ENCODE data around the gene SLC22A13.
"Not testable (repeated sequence)": the region's sequence is repeated elsewhere in the genome, so short reads cannot be mapped to it uniquely, and the experiment has no call there.

The SLC22A13 gene

GRCh38 chr3:38306941-38307340 lies 41.3 kb downstream of the SLC22A13 start:
- no peak for DNase-seq (ENCODE audit: low read depth)

- no peak for DNase-seq (ENCODE audit: low read depth)
Measured at GRCh38 chr3:38307599-38307998, 42.0 kb downstream of the SLC22A13 start.

- no peak for DNase-seq (ENCODE audit: low read depth)
Measured at GRCh38 chr3:38308456-38308855, 42.8 kb downstream of the SLC22A13 start.

DNA sequence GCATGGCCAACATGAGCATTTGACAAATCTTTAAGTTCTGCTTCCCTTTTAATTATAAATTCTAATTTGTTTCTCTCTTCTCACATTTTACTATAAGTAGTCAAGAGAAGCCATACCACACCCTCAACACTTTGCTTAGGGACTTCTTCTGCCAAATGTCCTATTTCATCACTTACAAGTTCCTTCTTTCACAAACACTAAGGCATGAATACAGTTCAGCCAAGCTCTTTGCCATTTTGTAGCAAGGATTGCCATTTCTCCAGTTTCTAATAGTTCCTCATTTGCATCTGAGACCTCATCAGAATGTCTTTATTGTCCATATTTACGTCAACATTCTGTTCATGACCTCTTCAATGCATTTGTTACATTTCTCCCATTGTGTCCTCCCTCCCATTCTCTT lies 45.9 kb downstream of the SLC22A13 start:
- DNase-seq (ENCODE audit: low read depth) = no peak

GRCh38 chr3:38311941-38312340 lies 46.3 kb downstream of the SLC22A13 start:
- no peak for DNase-seq (ENCODE audit: low read depth)

DNA sequence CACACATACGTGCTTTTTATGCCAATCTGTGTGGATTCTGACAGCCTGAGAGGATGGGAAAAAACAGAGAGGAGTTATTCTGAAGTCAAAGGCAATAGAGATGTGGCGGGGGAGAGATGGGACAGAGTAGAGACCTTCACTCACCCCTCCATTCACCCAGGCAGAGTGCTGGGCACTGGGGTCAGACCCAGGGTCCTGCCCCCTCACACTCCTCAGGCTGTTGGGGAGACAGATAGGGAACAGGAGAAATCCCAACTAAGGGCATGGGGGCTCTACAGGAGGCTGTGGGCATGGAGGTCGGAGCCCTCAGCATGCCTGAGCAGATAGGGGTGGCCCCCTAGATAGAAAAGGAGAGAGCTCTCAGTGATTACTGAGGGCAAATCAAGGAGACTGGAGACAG lies 46.7 kb downstream of the SLC22A13 start:
- DNase-seq (ENCODE audit: low read depth) = no peak

- no peak for DNase-seq (ENCODE audit: low read depth)
Measured at GRCh38 chr3:38313263-38313662, 47.7 kb downstream of the SLC22A13 start.

- no peak for DNase-seq (ENCODE audit: low read depth)
Measured at GRCh38 chr3:38313695-38314094, 48.1 kb downstream of the SLC22A13 start.

GRCh38 chr3:38314112-38314763 lies 48.6 kb downstream of the SLC22A13 start:
- DNase-seq (ENCODE audit: low read depth) = no peak

GRCh38 chr3:38314764-38315487 lies 49.3 kb downstream of the SLC22A13 start:
- no peak for DNase-seq (ENCODE audit: low read depth)

DNA sequence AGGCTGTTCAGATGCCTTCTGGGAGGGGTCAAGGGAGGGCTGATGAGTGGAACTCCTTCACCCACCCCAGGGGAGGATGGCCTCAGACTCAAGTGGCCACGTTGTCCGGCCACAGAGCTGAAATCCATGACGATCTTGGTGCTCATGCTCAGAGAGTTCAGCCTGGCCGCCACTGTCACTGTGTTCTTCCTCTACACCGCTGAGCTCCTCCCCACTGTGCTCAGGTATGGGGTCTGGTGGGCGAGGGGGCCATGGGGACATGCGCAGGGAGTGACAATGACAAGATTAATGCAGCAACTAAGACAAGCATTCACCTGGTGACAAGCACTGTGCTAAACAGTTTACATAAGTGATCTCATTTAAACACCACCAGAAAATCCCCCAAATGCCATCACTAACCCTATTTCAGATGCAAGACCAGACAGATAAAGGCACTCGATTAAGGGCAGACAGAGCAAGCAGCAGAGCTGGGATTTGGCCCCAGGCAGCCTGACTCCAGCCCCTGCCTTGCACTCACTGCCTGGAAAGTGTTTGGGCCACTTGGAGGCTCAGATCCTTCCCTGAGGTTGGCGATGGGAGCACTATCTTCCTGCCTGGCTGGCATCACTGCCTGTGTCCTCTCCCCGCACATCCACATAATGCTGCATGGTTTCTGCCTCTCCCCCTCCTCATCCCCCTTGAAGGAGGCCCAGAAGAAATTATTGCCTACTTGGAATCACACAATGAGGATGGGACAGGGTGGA lies 50.0 kb downstream of the SLC22A13 start:
- DNase-seq (ENCODE audit: low read depth) = no peak

- DNase-seq (ENCODE audit: low read depth) = no peak
Measured at GRCh38 chr3:38316356-38317191, 51.0 kb downstream of the SLC22A13 start.

- DNase-seq (ENCODE audit: low read depth) = no peak
Measured at GRCh38 chr3:38317192-38317759, 51.7 kb downstream of the SLC22A13 start.

- no peak for DNase-seq (ENCODE audit: low read depth)
Measured at GRCh38 chr3:38318766-38319671, 53.4 kb downstream of the SLC22A13 start.

- not testable (repeated sequence) for DNase-seq (ENCODE audit: low read depth)
Measured at GRCh38 chr3:38320638-38321037, 55.0 kb downstream of the SLC22A13 start.

- no peak for DNase-seq (ENCODE audit: low read depth)
Measured at GRCh38 chr3:38323060-38323459, 57.4 kb downstream of the SLC22A13 start.

DNA sequence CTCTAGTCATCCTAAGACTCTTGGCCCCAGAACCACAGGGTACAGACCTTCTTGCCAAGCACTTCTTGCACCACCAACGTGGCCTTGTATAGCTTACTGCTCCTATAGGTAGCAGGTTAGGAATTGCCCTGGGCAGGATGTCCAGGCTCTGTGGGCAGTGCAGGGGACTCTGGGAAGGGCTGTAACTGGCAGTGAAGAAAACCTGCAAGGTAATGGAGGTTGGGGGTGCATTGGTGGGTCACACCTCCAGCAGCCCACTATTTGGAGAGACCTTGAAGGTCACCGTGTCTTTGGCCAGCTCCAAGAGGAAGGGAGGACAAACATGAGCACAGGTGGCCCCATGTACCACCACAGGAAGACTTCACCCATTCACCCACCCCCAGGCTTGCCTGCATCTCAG lies 59.6 kb downstream of the SLC22A13 start:
- DNase-seq (ENCODE audit: low read depth) = no peak

- DNase-seq (ENCODE audit: low read depth) = peak; percentile 44
Measured at GRCh38 chr3:38327335-38328009, 61.9 kb downstream of the SLC22A13 start.

Data from non-pigmented ciliary epithelial cell (primary cell).